ENCODE results near the gene EPHX1. TPM values are rescaled to one million over a fixed set of nuclear protein-coding genes. Genes with fewer than 3 reads are reported as not detected.
"Not testable (repeated sequence)": the region's sequence is repeated elsewhere in the genome, so short reads cannot be mapped to it uniquely, and the experiment has no call there.

EPHX1 gene
- total RNA-seq, result 231 TPM

DNA sequence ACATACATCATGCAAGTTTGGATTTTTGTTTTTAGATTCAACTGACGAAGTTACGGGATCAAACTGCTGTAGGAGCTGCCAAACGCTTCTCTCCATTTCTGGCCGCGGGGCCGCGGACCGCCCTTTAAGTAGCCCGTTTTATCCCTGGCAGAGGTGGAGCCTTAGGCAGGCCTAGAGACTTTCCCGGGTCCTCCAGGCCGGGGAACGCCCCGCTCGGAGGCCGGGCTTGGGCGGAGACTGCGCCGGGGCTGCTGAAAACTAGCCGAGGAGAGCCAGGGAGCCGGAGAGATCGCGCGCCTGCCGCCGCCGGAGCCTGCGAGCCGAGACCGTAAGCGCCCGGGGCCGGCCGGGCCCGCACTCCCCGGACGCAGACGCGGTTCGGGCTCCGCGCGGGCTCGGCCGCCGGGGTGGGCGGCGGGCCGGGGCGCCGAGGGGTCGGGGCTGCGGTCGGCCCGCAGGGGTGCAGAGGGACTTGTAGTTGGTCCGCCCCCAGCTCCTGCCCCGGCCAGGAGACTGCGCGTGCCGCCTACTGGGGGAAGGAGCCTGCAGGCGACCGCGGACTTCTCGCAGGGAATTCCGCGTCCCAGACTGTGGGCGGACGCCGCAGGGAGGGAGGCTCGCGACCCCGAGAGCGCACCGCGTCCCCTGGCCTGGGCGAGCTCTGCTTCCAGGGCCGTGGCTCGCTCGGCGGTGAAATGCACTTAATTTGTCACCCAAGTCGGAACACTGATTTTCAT lies at the start of gene EPHX1:
Gene EPHX1, plus strand, starts transcription at position 283 of the 737 bp plus-strand sequence. CDS start 18,606 bp downstream, outside the sequence.
- DNase-seq (ENCODE audit: low spot score), result peak; percentile 92

- DNase-seq (ENCODE audit: low spot score), result no peak
These were observed 49.4 kb upstream of the EPHX1 start for GRCh38 chr1:225760531-225760930.

DNA sequence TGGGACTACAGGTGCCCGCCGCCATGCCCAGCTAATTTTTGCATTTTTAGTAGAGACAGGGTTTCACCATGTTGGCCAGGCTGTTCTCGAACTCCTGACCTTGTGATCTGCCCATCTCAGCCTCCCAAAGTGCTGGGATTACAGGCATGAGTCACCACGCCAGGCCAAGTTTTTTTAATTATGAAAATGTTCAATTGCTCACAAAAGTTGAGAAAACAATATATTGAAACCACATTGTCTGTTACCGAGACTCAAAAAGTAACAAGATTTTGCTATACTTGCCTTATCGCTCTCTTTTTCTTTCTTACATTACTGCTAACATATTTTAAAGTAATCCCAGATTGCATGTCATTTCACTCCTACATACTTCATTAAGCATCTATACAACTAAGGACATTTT lies 48.5 kb upstream of the EPHX1 start:
- DNase-seq (ENCODE audit: low spot score), result not testable (repeated sequence)

GRCh38 chr1:225762002-225762441 lies 47.9 kb upstream of the EPHX1 start:
- DNase-seq (ENCODE audit: low spot score), result no peak

DNA sequence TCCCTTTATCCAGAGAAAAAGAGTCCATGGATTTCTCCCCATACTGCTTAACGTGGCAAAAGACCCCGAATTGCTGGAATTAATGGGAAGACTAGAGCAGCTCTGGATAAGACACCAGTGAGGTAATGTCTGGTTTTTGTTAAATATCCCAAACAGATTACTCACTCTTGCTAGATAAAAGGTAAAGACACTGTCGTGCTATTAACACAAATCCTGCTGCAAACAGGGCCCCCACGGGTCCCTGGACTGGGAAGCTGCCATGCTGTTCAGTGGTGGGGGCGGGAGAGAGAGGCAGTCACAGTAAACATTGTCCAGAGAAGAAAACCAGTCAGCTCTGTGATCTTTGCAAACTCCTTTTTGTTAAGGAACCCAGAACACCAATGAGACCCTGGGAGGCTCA lies 47.5 kb upstream of the EPHX1 start:
- DNase-seq (ENCODE audit: low spot score), result no peak

DNA sequence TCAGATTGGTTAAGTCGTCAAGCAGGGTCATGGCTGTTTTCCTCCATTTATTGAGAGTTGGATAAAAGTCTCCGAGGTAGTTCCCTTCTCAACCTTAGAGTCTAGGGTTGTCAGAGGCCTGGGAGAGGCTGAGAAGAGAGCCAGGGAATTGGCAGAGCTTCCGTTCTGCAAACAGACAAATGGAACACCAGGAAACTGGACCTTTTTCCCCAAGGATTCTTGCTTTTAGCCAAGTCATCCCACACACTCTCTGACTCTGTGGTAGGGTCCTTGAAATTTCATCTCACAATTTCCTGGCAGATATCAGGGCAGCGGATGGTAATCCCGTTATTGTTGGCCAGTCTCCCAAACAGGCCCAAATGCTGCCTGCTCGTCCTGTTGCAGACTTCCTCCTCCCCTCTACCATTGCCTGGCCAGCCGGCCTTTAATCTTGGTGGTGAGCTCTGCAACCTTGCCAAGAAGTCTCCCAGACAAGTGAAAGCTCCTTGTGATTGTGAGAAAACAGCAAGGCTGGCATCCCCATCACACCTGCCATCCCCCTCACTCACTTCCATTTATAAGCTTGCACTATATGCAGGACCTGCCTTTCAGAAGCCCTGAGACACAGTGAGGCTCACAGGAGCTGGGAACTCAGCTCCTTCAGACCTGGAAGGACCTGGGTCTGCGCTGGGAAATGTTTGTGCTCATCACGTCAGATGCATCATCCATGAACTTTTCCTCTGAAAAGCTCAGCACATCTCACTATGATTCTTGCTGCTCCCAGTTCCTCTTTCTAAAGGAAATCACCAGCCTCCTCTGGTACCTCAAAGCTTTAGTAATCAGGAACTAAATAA lies 46.0 kb upstream of the EPHX1 start:
- no peak for DNase-seq (ENCODE audit: low spot score)

GRCh38 chr1:225765982-225766674 lies 43.8 kb upstream of the EPHX1 start:
- DNase-seq (ENCODE audit: low spot score), result no peak

DNA sequence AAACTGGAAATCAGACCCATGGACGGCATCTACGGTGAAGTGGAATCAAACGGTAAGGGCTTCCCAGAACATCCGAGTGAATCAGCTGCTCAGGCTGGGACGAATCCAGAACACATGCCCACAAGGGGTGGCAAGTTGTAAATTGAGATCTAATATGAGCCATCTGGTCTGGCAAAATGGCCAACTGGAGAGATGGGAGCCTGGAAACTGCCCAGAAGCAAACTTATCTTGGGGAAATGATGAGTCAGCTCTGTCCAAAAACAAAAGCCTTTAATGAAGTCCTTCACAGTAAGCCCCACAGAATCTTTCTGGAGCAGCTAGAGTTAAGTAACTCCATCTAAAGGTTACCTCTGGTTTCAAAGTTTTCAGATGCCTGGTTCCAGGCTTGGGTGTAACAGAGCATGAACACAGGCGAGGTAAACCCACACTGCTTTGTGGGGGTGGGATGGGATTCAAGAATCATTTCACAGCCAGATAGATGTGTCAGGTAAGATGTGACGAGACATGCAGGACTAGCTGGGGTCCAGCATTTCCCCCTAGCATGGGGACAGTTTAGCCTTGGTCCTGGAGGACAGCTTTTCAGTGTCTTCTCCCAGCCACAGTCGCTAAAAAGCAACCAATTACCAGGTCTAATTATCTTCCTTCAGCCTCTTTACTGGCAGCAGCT lies 42.8 kb upstream of the EPHX1 start:
- no peak for DNase-seq (ENCODE audit: low spot score)

GRCh38 chr1:225767634-225768540 lies 42.0 kb upstream of the EPHX1 start:
- DNase-seq (ENCODE audit: low spot score), result peak; percentile 48

GRCh38 chr1:225768662-225769426 lies 41.1 kb upstream of the EPHX1 start:
- DNase-seq (ENCODE audit: low spot score), result no peak

- DNase-seq (ENCODE audit: low spot score), result no peak
These were observed 40.2 kb upstream of the EPHX1 start for GRCh38 chr1:225769687-225770086.

GRCh38 chr1:225770561-225771248 lies 39.2 kb upstream of the EPHX1 start:
- no peak for DNase-seq (ENCODE audit: low spot score)

DNA sequence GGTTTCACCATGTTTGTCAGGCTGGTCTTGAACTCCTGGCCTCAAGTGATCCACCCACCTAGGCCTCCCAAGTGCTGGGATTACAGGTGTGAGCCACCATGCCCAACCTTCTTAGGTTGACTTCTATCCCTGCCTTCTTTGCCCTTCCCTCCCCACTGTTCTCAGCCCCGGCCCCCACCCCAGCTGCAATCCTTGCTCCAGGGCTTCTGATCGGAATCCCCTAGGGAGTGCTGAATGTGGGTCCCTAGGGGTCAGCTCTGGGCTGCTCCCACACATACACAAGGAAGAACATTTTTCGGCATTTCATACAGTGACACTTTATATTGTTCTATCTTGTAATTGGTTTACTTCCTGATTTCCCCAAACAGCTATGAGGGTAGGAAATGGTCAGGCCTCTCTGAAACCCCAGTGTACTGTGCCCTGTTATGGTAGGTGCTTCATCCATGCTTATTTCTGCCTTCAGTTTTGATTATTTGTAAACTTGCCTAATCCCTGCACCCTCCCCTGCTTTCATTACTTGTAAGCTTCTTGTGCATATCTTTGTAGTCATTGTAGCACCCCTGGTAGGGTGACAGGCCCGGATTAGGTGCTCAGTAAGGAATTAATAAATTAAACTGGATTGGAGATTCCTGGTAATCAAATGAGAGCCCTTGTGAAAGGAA lies 38.1 kb upstream of the EPHX1 start:
- DNase-seq (ENCODE audit: low spot score), result no peak

DNA sequence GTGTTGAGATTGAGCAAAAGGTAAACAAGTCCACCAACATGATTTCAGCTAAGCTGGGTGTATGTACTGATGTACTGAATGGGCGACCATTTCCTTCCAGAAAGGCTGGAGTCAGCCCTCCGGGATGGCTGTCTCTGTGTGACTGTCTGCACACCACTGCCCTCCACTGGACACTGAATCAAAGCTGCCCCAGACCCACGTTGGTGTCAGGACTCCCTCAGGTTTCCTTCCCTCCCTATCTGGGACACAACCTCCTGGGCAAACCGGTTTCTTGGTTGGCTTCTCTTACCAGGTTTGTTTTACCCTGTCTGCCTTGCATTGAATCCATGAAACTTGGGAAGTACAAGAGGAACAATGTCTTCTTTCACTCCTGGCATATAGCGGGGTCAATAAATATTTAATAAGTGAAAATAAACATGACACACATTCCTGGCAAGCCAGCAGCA lies 37.6 kb upstream of the EPHX1 start:
- DNase-seq (ENCODE audit: low spot score), result peak; percentile 92

- DNase-seq (ENCODE audit: low spot score), result peak; percentile 47
These were observed 37.1 kb upstream of the EPHX1 start for GRCh38 chr1:225772848-225773247.

DNA sequence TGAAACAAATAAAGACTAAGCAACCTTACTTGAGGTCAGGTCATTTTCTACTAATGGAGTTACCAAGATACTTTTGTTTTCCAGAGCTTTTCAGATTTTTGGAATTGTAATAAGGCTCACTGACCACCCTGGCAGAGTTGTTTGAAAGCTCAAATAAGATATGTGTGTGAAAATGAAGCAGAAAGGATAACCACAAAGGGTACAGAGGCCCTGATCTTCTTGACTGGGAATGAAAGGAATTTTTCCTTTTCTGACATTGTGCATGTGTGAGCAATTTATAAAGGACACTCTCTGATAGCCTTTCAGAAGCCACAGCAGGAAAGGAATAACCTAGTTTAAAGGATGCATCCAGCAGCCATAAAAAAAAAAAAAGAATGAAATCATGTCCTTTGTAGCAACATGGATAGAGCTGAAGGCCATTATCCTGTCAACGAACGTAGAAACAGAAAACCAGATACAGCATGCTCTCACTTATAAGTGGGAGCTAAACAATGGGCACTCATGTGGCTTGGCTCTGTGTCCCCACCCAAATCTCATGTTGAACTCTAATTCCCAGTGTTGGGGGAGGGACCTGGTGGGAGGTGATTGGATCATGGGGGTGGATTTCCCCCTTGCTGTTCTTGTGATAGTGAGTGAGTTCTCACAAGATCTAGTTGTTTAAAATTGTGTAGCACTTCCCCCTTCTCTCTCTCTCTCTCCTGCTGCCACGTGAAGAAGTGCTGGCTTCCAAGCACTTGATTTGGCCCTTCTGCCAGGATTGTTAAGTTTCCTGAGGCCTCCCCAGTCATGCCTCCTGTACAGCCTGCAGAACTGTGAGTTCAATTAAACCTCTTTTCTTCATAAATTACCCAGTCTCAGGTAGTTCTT lies 35.4 kb upstream of the EPHX1 start:
- no peak for DNase-seq (ENCODE audit: low spot score)

DNA sequence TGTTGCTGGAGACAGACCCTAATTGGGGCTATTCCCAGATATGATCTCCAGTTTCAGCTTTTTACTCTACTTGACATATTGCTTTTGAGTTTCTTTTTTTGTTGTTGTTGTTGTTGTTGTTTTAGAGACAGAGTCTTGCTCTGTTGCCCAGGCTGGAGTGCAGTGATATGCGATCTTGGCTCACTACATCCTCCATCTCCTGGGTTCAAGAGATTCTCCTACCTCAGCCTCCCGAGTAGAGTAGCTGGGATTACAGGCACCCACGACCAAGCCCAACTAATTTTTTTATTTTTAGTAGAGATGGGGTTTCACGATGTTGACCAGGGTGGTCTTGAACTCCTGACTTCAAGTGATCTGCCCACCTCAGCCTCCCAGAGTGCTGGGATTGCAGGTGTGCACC lies 33.6 kb upstream of the EPHX1 start:
- no peak for DNase-seq (ENCODE audit: low spot score)
